Testis (tissue), 3 donors: Measurements from ENCODE around the gene TMEM200C. TPM values are rescaled to one million over a fixed set of nuclear protein-coding genes. Genes with fewer than 3 reads are reported as not detected.

ENCODE experiments used
- microRNA-seq, 2 donors: library from miRNA; unstranded; fragments of <30 nt; microRNA quantifications; one replicate each; pipeline ENCODE4, GENCODE V29; 2016; ENCODE audit warnings: borderline number of aligned reads in 2 of 2, borderline replicate concordance in 1 of 2
- polyA plus RNA-seq: library from polyadenylated mRNA; stranded (reverse); fragments of 350-450 nt; fragmentation: Illumina TruSeq; extraction: RNeasy Lipid Tissue Mini Kit (QIAGEN cat#74804); gene quantifications from one replicate; pipeline ENCODE4 v1.2.3, GENCODE V29; 2014; ENCODE audit warnings: low read depth, low replicate concordance; ENCODE audit not compliant: insufficient read depth
- small RNA-seq, 2 donors: library from RNA; depleted of rRNA; stranded (forward); fragments of <200 nt; gene quantifications; one replicate each; pipeline ENCODE3, GENCODE V24; 2016
- total RNA-seq, 2 donors: library from RNA; depleted of rRNA; stranded (reverse); fragments of >200 nt; gene quantifications; one replicate each; pipeline ENCODE4 v1.2.3, GENCODE V29; 2016

The TMEM200C gene
- total and polyA plus RNA-seq, 3 donors from 2014 or later, result 0.92 to 3.3 (median 3.3) TPM

Small RNA genes lying within 50 kb of the gene (microRNA-seq; reads per million reads assigned to microRNA genes)
- gene MIR3976, result 0 reads per million in 2 donors

Small RNA genes lying within 50 kb of the gene (small RNA-seq; reads per million reads assigned to genes)
- 0 reads per million in 2 donors for gene MIR3976
